Loucy (cell line): ENCODE results near the gene SLC28A1.

ENCODE experiments used
- H2AFZ ChIP-seq: fragments of 200-600 bp; sonication (generic); 2 replicates; pipeline ENCODE4 v1.6.0; 2016; ENCODE audit warnings: antibody characterized with exemption, mild to moderate bottlenecking, low read length, moderate library complexity
- H3F3A ChIP-seq: fragments of 200-600 bp; 2 replicates; pipeline ENCODE4 v1.6.0; 2016; ENCODE audit warnings: antibody characterized with exemption, low read depth, mild to moderate bottlenecking
- H3K27me3 ChIP-seq: fragments of 200-600 bp; sonication (generic); 2 replicates; pipeline ENCODE4 v1.6.1; 2014; ENCODE audit warnings: low read length, mild to moderate bottlenecking; ENCODE audit not compliant: insufficient read depth, poor library complexity, severe bottlenecking
- H3K36me3 ChIP-seq: fragments of 200-600 bp; sonication (generic); 2 replicates; pipeline ENCODE4 v1.6.1; 2016; ENCODE audit warnings: low read length; ENCODE audit not compliant: insufficient read depth
- H3K4me1 ChIP-seq: fragments of 200-600 bp; sonication (generic); 2 replicates; pipeline ENCODE4 v1.5.1; 2014; ENCODE audit warnings: low read length, mild to moderate bottlenecking; ENCODE audit not compliant: insufficient read depth, poor library complexity, severe bottlenecking
- H3K4me2 ChIP-seq: fragments of 200-600 bp; sonication (generic); 2 replicates; pipeline ENCODE4 v1.6.0; 2014; ENCODE audit warnings: antibody characterized with exemption, low read length, low read depth, mild to moderate bottlenecking; ENCODE audit not compliant: poor library complexity, severe bottlenecking
- H3K4me3 ChIP-seq: fragments of 200-600 bp; sonication (generic); 2 replicates; pipeline ENCODE4 v1.5.1; 2014; ENCODE audit warnings: low read length, mild to moderate bottlenecking, mixed read lengths; ENCODE audit not compliant: poor library complexity, severe bottlenecking
- H3K79me2 ChIP-seq: fragments of 200-600 bp; sonication (generic); 2 replicates; pipeline ENCODE4 v1.6.1; 2014; ENCODE audit warnings: low read length; ENCODE audit not compliant: insufficient read depth
- H3K9ac ChIP-seq: fragments of 200-600 bp; sonication (generic); 2 replicates; pipeline ENCODE4 v1.6.0; 2014; ENCODE audit warnings: mild to moderate bottlenecking, low read depth, low read length, moderate library complexity; ENCODE audit not compliant: poor library complexity, severe bottlenecking
- H3K9me2 ChIP-seq: fragments of 200-600 bp; sonication (generic); replicated peaks from 2 replicates; pipeline ENCODE4 v1.6.1; 2016; ENCODE audit warnings: low read depth, low read length, mixed read lengths
- H3K9me3 ChIP-seq: fragments of 200-600 bp; sonication (generic); 2 replicates; pipeline ENCODE4 v1.6.1; 2014; ENCODE audit warnings: mild to moderate bottlenecking, antibody characterized with exemption, low read length, low read depth; ENCODE audit not compliant: insufficient read depth
- H4K20me1 ChIP-seq: fragments of 200-600 bp; sonication (generic); 2 replicates; pipeline ENCODE4 v1.6.0; 2014; ENCODE audit warnings: antibody characterized with exemption, low read length, mild to moderate bottlenecking; ENCODE audit not compliant: insufficient read depth, poor library complexity, severe bottlenecking
- CTCF ChIP-seq: fragments of 200-600 bp; sonication (generic); conservative IDR thresholded peaks from 2 replicates; pipeline ENCODE4 v1.5.1; 2014; ENCODE audit warnings: mild to moderate bottlenecking, antibody characterized with exemption, low read length
- EZH2phosphoT487 ChIP-seq: fragments of 200-600 bp; IDR thresholded peaks from 2 replicates; pipeline ENCODE4 v1.6.1; 2018; ENCODE audit warnings: antibody characterized with exemption, mild to moderate bottlenecking, moderate library complexity, borderline replicate concordance

Gene SLC28A1

GRCh38 chr15:84910928-84911623, 26.6 kb downstream of the SLC28A1 start:
- no peaks in the 10 kb centered on the region for H4K20me1 ChIP-seq
- no peaks in the 10 kb centered on the region for H3K36me3 ChIP-seq
- no peak overlapping the region for H3K9ac ChIP-seq
- H3K79me2 ChIP-seq, result no peaks in the 10 kb centered on the region
- H2AFZ ChIP-seq, result no peak overlapping the region
- H3K9me2 ChIP-seq, result no peaks in the 10 kb centered on the region
- H3K27me3 ChIP-seq, result no peaks in the 10 kb centered on the region
- H3K4me1 ChIP-seq, result peaks cover 17% of the 10 kb centered on the region
- H3K9me3 ChIP-seq, result no peaks in the 10 kb centered on the region
- H3F3A ChIP-seq, result no peaks in the 10 kb centered on the region
- TF ChIP-seq CTCF (no peak), EZH2phosphoT487 (no peak)
- H3K4me2 ChIP-seq, result no peak overlapping the region
- H3K4me3 ChIP-seq, result no peak overlapping the region

- H3K9me3 ChIP-seq, result no peaks in the 10 kb centered on the region
- no peak overlapping the region for H2AFZ ChIP-seq
- H3K9ac ChIP-seq, result no peak overlapping the region
- H3K79me2 ChIP-seq, result no peaks in the 10 kb centered on the region
- H3K4me2 ChIP-seq, result no peak overlapping the region
- H3K36me3 ChIP-seq, result no peaks in the 10 kb centered on the region
- TF ChIP-seq CTCF (no peak), EZH2phosphoT487 (no peak)
- H3F3A ChIP-seq, result no peaks in the 10 kb centered on the region
- peaks cover 17% of the 10 kb centered on the region for H3K4me1 ChIP-seq
- H4K20me1 ChIP-seq, result no peaks in the 10 kb centered on the region
- no peaks in the 10 kb centered on the region for H3K27me3 ChIP-seq
- H3K9me2 ChIP-seq, result no peaks in the 10 kb centered on the region
- no peak overlapping the region for H3K4me3 ChIP-seq
Measured at GRCh38 chr15:84911879-84912660, 27.6 kb downstream of the SLC28A1 start.

- Histone ChIP-seq H2AFZ (no peak overlapping the region), H3F3A (no peaks in the 10 kb centered on the region), H4K20me1 (no peaks in the 10 kb centered on the region), H3K79me2 (no peaks in the 10 kb centered on the region), H3K36me3 (no peaks in the 10 kb centered on the region), H3K9me2 (no peaks in the 10 kb centered on the region), H3K4me2 (no peak overlapping the region), H3K9me3 (no peaks in the 10 kb centered on the region), H3K4me1 (peaks cover 17% of the 10 kb centered on the region), H3K4me3 (no peak overlapping the region), H3K9ac (no peak overlapping the region), H3K27me3 (no peaks in the 10 kb centered on the region)
- TF ChIP-seq CTCF, result no peak
- TF ChIP-seq EZH2phosphoT487, result no peak
Measured at GRCh38 chr15:84913360-84913723, 28.9 kb downstream of the SLC28A1 start.
